T-helper 2 cell treated with Interferon-gamma antibody and Interleukin-4, amounts not matched to agents 5 μg/mL and 100 μg/mL, for 36 hours (primary cell): ENCODE measurements around the gene ODR4.
"Not testable (repeated sequence)": the region's sequence is repeated elsewhere in the genome, so short reads cannot be mapped to it uniquely, and the experiment has no call there.

Experiments used
- DNase-seq: peaks from one replicate; pipeline ENCODE4 v3.0.0; 2021; ENCODE audit warnings: low spot score
- H3K27ac Mint-ChIP-seq: one replicate; pipeline ENCODE4 v1.8.0; 2021; ENCODE audit warnings: mild to moderate bottlenecking, mixed read lengths
- H3K27me3 Mint-ChIP-seq: one replicate; pipeline ENCODE4 v1.8.0; 2021; ENCODE audit warnings: low read depth, mixed read lengths
- H3K36me3 Mint-ChIP-seq: one replicate; pipeline ENCODE4 v1.8.0; 2021; ENCODE audit warnings: low read depth, mixed read lengths
- H3K4me1 Mint-ChIP-seq: one replicate; pipeline ENCODE4 v1.8.0; 2021; ENCODE audit warnings: low read depth, mixed read lengths
- H3K4me3 Mint-ChIP-seq: one replicate; pipeline ENCODE4 v1.8.0; 2022; ENCODE audit warnings: mild to moderate bottlenecking, moderate library complexity, mixed read lengths
- H3K9me3 Mint-ChIP-seq: one replicate; pipeline ENCODE4 v1.8.0; 2021; ENCODE audit warnings: mixed read lengths

Gene ODR4

GRCh38 chr1:186375152-186375928, at the start of gene ODR4, which contains the start of gene TPR:
ODR4 (plus strand) TSS chr1:186375838; CDS start chr1:186379786, 3,948 bp downstream.
TPR (minus strand) TSS chr1:186375253; CDS start chr1:186375028, 225 bp downstream.
- H3K27ac Mint-ChIP-seq = peak within 1 kb of the TSS; percentile 93
- peak; percentile 97 for DNase-seq
- no peaks in the 10 kb centered on the region for H3K27me3 Mint-ChIP-seq
- H3K9me3 Mint-ChIP-seq = no peaks in the 10 kb centered on the region
- peak within 1 kb of the TSS; percentile 100 for H3K4me3 Mint-ChIP-seq
- peaks cover 24% of the 10 kb centered on the region for H3K4me1 Mint-ChIP-seq
- H3K36me3 Mint-ChIP-seq = peaks cover 37% of the 10 kb centered on the region

DNA sequence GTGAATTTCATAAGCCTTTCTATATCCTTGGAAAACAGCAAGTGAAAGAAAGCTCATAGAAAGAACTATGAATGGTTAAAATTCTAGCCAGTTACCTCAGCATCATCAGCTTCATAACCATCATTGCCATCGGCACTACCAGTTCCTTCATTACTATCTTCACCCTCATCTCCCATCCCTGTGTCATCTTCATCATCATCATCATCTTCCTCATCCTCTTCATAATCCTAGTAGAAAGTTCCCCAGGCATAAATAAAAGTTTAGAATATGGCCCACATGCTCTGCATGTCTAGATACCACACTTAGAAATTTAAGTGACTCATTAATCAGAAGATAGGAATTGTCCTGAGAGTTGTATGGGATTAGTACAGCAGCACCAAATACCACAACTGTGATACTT, 49.6 kb upstream of the ODR4 start:
- peaks cover 63% of the 10 kb centered on the region for H3K36me3 Mint-ChIP-seq
- H3K27me3 Mint-ChIP-seq = no peaks in the 10 kb centered on the region
- no peaks in the 10 kb centered on the region for H3K9me3 Mint-ChIP-seq
- H3K4me1 Mint-ChIP-seq = peaks cover 21% of the 10 kb centered on the region
- peak overlapping the region; percentile 24 for H3K27ac Mint-ChIP-seq
- DNase-seq = no peak
- no peak overlapping the region for H3K4me3 Mint-ChIP-seq

DNA sequence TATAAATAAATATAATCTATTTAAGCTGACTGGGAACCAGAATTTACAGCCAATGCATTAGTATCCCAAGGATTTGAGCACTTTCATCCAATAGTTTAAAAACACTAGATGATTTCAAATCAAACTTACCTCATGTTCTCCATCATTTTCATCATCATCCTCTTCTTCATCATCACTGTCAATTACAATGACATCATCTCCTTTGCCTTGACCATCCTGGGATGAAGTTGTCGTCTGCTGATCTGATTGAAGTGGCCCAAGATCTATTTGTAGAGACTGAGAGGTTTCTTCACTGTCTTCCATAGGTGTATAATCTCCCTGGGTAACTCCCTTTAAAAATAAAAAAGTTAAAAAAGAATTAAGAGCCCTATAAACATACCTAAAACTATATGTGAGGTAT, 48.3 kb upstream of the ODR4 start:
- Mint-ChIP-seq H3K4me3 (no peak overlapping the region), H3K36me3 (peaks cover 54% of the 10 kb centered on the region), H3K27me3 (no peaks in the 10 kb centered on the region), H3K4me1 (peaks cover 13% of the 10 kb centered on the region), H3K27ac (no peak overlapping the region), H3K9me3 (no peaks in the 10 kb centered on the region)
- no peak for DNase-seq

DNA sequence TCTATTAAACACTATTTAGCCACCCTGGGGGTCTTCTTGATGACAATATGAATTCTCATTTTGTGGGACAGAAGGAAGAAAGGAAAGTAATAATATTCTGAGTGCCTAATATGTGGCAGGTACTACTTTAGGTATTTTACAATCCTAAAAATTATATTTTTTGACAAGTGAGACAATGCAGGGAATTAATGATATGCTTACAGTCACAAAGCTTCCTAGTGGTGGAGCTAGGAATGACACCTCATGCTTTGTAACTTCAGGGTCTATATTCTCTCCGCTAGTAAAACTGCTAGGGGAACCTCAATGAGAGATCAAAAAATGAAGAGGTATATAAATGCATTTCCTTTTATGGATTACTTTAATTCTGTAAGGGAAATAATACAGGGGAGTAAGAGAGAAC, 44.9 kb upstream of the ODR4 start:
- Mint-ChIP-seq H3K36me3 (peaks cover 55% of the 10 kb centered on the region), H3K9me3 (no peaks in the 10 kb centered on the region), H3K4me3 (no peak overlapping the region), H3K27me3 (no peaks in the 10 kb centered on the region), H3K4me1 (peaks cover 5% of the 10 kb centered on the region), H3K27ac (no peak overlapping the region)
- DNase-seq = no peak

DNA sequence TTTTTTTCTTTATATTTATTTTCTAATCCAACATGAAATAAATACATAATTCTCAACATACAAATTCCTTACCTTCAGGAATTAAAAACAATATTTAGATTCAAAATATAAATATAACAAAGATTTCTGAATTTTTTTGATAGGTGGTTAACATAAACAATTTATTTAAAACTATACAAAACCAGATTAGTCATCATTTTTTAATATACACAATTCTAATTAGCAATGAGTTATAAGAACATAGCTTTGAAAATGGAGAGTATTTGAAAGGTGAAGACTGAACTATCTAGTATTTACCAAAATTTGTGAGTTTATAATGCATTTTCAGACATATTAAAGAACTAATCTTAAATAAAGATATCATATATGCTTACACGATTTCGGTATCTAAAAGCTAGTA, 38.1 kb upstream of the ODR4 start:
- Mint-ChIP-seq H3K27ac (no peak overlapping the region), H3K9me3 (no peaks in the 10 kb centered on the region), H3K4me3 (no peak overlapping the region), H3K4me1 (no peaks in the 10 kb centered on the region), H3K36me3 (peaks cover 66% of the 10 kb centered on the region), H3K27me3 (no peaks in the 10 kb centered on the region)
- DNase-seq = no peak

DNA sequence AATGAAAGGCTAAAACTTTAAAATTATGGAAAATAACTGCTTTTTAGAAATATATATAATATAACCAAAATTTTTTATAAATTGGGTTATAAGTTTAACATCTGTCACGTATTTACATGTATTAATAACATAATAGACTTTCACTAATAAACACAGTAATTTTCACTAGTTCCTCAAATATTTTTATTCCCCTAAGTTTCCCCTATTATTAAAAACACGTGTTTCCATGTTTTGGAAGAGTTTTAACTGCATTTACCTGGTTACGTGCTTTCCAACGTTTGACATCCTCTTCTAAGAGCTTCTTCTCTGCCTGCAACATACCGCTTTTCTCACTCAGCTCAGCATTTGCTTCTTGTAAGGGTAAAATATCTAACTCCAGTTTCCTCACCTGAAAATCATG, 34.9 kb upstream of the ODR4 start:
- no peak for DNase-seq
- Mint-ChIP-seq H3K4me1 (no peaks in the 10 kb centered on the region), H3K4me3 (no peak overlapping the region), H3K9me3 (no peaks in the 10 kb centered on the region), H3K27me3 (no peaks in the 10 kb centered on the region), H3K36me3 (peaks cover 63% of the 10 kb centered on the region), H3K27ac (no peak overlapping the region)

DNA sequence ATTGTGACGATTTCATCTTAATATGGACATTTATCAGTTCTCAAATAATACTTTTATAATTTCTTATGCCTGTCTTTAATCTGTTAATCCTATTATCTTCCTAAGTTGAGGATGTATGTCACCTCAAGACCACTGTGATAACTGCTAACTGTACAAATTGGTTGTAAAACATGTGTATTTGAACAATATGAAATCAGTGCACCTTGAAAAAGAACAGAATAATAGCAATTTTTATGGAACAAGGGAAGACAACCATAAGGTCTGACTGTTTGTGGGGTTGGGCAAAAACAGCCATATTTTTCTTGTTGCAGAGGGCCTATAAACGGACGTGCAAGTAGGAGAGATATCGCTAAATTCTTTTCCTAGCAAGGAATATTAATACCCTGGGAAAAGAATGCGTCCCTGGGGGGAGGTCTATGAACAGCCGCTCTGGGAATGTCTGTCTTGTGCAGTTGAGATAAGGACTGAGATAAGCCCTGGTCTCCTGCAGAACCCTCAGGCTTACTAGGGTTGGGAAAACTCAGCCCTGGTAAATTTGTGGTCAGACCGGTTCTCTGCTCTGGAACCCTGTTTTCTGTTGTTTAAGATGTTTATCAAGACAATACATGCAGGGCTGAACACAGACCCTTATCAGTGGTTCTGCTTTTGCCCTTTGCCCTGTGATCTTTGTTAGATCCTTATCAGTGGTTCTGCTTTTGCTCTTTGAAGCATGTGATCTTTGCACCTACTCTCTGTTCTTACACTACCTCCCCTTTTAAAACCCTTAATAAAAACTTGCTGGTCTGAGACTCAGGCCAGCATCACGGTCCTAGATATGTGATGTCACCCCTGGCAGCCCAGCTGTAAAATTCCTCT, 27.6 kb upstream of the ODR4 start:
- H3K27me3 Mint-ChIP-seq, H3K27ac Mint-ChIP-seq, H3K4me3 Mint-ChIP-seq, DNase-seq, H3K9me3 Mint-ChIP-seq: not testable (repeated sequence)
- Mint-ChIP-seq H3K4me1 (peaks cover 10% of the 10 kb centered on the region), H3K36me3 (peaks cover 72% of the 10 kb centered on the region)

- peaks cover 42% of the 10 kb centered on the region for H3K36me3 Mint-ChIP-seq
- peak overlapping the region; percentile 100 for H3K4me3 Mint-ChIP-seq
- H3K4me1 Mint-ChIP-seq = peaks cover 23% of the 10 kb centered on the region
- peak; percentile 21 for DNase-seq
- no peaks in the 10 kb centered on the region for H3K9me3 Mint-ChIP-seq
- H3K27me3 Mint-ChIP-seq = no peaks in the 10 kb centered on the region
- H3K27ac Mint-ChIP-seq = peak overlapping the region; percentile 93
Measured at GRCh38 chr1:186374303-186375151, 1.1 kb upstream of the ODR4 start.

- Mint-ChIP-seq H3K4me1 (peaks cover 21% of the 10 kb centered on the region), H3K36me3 (peaks cover 32% of the 10 kb centered on the region), H3K4me3 (peak overlapping the region; percentile 100), H3K9me3 (no peaks in the 10 kb centered on the region), H3K27me3 (no peaks in the 10 kb centered on the region), H3K27ac (peak overlapping the region; percentile 93)
- DNase-seq = no peak
Measured at GRCh38 chr1:186375929-186376319, 286 bp downstream of the ODR4 start.

- H3K9me3 Mint-ChIP-seq = no peaks in the 10 kb centered on the region
- peaks cover 7% of the 10 kb centered on the region for H3K4me1 Mint-ChIP-seq
- no peak overlapping the region for H3K27ac Mint-ChIP-seq
- DNase-seq = no peak
- no peak overlapping the region for H3K4me3 Mint-ChIP-seq
- H3K36me3 Mint-ChIP-seq = peaks cover 18% of the 10 kb centered on the region
- no peaks in the 10 kb centered on the region for H3K27me3 Mint-ChIP-seq
Measured at GRCh38 chr1:186386725-186387383, 11.2 kb downstream of the ODR4 start.

DNA sequence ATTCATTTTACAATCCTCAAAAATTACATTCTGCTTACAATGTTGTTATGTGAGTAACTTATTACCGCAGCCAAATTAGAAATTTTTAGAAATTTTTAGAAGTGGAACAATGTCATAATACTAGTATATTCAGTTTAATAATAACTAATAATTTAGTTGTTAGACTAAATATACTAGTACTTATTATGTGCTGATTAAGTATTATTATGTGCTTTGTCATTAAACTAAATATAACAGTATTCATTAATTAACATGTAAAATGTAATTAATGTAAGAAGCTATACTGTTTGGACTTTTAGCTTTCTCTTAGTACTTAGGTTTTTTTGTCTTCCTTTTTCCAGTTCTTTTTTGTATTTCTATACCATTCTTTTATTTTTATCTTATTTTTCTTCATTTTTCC, 15.3 kb downstream of the ODR4 start:
- Mint-ChIP-seq H3K4me1 (peaks cover 11% of the 10 kb centered on the region), H3K36me3 (peaks cover 34% of the 10 kb centered on the region), H3K9me3 (no peaks in the 10 kb centered on the region), H3K27me3 (no peaks in the 10 kb centered on the region), H3K4me3 (no peak overlapping the region), H3K27ac (no peak overlapping the region)
- DNase-seq = no peak

GRCh38 chr1:186391841-186392240, 16.2 kb downstream of the ODR4 start:
- Mint-ChIP-seq H3K4me3 (peak overlapping the region; percentile 17), H3K27me3 (no peaks in the 10 kb centered on the region), H3K4me1 (peaks cover 11% of the 10 kb centered on the region), H3K27ac (peak overlapping the region; percentile 41), H3K36me3 (peaks cover 35% of the 10 kb centered on the region), H3K9me3 (no peaks in the 10 kb centered on the region)
- DNase-seq = no peak

GRCh38 chr1:186392711-186393110, 17.1 kb downstream of the ODR4 start:
- not testable (repeated sequence) for H3K4me3 Mint-ChIP-seq, H3K27ac Mint-ChIP-seq, H3K27me3 Mint-ChIP-seq, H3K9me3 Mint-ChIP-seq, DNase-seq
- Mint-ChIP-seq H3K4me1 (peaks cover 11% of the 10 kb centered on the region), H3K36me3 (peaks cover 39% of the 10 kb centered on the region)
